HuH-7.5 (cell line): ENCODE results near the gene CSNK1G2.

Experiments
- DNase-seq: peaks from one replicate; pipeline ENCODE4 v3.0.0; 2011; ENCODE audit warnings: low spot score

Gene CSNK1G2

DNA sequence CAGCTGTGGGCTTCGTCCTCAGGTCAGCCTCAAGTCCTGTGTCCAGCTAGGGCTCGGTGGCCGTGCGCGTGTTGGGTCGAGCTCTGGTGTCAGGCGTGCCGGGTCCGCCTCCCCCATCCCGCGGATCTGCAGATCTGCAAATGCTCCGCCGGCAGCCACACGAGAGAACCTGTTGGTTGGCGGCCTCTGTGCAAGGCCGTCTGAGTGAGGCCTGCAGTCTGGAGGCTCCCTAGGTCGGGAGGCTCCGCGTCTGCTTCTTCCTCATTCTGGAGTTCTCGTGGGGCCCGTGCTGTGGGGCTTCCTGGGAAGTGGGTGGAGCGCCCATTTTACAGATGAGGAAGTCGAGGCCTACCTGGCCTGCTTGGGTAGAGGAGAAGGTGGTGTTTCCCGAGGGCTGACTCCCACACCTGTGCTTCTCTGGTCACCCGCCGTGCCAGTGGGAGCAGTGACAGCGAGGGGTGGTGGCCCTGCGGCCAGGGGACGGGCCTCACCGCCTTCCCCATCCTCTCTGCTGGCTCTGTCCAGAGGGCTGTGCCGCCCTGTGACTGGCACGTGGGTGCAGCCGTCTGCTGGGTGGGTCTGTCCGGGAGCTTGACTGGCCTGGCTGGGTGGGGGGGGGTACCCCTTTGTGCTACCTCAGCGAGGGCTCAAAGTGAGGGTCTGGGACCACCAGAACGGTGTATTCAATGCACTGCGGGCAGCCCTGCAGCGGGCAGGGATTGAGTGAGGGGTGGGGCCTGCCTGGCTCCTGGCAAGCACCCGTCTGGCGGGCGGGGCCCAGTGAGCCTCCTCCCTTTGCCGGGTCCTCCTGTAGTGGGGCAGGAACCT is 3.3 kb downstream of the CSNK1G2 start:
- DNase-seq, result no peak

DNA sequence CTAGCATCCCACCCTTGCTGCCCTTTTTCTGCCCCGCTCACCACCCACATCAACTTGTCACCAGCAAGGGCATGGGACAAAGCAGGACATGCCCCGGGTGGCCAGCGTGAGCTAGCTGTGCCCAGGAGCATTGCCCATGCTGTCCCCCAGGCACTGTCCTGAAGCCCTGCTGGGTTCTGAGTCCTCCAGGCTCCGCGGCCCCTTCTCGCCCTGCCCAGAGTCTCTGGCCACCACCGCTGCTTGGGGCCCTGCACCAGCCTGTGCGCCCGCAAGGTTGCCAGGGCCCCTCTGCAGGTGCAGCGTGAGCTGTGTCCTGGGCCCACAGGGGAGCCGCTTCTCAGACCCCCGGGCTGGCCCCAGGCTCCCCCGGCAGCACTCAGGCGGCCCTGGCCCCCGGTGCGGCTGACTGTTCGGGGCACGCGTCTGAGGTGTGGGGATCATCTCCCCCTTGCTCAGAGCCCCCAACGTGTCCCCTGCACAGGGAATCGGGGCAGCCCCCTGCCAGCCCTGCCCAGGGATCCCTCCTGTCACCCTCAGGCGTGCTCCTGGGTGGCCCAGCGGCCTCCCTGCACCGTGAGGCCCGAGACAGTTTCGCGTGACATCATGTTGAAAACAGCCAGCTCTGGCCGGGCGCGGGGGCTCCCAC is 4.1 kb downstream of the CSNK1G2 start:
- DNase-seq, result no peak

DNA sequence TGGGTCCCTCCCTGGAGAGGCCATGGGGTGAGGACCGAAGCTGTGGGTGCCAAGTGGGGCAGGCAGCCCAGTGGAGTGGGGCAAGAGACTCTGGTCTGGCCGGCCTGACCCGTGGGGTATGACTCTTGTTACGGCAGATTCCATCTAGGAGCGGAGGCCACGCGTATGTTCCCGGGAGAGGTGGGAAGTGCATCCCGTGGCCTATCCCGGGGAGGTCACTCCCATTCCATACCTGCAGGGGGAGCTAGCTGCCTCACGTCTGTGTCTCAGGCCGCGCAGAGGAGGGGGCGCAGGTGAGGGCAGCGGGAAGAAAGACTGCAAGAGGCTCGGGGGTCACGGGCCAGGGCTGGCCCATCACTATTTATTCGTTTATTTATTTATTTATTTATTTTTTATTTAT is 4.9 kb downstream of the CSNK1G2 start:
- DNase-seq, result peak; percentile 89

DNA sequence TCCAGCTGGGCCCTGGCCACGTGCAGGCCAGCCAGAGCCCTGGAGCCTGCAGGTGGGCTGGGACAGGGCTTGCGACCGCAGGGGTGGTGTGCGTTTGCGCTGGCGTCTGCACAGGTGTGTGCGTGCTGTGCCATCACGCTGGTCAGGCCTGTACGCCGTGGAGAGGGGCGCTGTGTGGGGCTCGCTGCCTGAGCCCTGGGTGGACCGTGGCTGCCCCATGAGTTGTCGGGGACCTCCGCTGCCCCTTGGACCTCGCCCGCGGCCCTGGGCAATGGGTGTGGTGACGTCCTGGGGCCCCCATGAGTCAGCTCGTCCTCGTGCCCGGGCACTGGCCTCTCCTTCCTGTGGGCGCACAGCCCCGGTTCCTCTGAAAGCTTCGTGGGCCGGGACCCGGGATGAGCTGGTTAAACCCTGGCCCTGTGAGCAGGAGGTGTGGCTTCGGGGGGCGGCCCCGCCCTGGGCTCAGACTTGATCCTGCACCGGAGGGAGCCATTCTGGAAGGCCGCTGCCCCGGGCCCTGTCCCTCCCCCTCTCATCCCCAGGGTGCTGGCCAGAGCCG is 6.8 kb downstream of the CSNK1G2 start:
- DNase-seq, result no peak

DNA sequence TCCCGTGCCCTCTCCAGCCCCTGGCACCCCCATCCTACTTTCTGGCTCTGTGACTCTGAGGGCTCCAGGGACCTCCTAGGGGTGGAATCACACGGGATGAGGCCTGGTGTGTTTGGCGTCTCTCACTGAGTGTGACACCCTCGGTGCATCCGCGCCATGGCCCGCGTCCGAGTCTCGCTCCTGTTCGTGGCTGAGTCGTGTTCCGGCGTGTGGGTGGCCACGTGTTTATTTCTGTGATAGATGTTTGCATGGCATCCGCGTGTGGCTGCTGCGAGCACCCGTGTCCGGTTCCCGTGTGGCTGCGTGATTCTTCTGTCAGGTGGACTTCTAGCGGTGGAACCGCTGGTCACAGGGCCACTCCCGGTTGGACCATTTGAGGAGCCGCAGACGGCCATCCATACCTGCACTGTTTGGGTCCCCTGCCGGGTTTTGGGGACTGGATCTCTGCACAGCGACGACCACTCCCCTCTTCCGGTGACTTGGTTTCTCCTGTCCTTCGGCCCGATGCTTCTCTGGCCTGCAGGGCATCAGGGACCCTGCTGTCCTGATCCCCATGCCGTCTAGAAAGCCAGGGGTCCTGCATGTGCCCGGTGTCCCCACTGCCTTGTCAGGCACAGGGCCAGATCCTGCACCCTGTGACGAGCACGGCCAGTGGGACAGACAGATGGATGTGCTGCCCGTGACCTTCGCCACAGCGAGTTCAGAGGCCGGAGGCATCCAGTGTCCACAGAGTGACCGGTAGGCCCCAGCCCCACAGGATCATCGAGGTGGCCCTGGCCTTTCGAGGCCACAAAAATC is 8.5 kb downstream of the CSNK1G2 start:
- DNase-seq, result no peak

DNA sequence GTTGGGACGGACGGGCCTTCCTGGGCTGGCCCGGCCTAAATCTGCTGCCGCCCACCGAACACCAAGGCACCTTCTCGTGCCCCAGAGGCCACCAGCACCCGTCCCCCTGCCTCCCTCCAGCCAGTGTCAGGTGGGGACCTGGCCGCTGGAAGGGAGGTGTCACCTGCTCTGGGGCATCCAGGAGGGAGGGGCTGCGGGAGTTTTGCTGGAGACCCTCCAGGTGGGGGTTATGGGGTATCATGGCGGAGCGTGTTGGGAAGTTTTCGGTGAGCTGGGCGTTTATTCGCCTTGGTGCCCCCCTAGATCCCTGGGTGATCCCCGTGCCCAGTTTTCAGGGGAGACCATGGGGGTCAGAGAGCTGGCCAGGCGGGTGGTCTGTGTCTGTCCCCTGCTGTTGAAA is 9.7 kb downstream of the CSNK1G2 start:
- no peak for DNase-seq

DNA sequence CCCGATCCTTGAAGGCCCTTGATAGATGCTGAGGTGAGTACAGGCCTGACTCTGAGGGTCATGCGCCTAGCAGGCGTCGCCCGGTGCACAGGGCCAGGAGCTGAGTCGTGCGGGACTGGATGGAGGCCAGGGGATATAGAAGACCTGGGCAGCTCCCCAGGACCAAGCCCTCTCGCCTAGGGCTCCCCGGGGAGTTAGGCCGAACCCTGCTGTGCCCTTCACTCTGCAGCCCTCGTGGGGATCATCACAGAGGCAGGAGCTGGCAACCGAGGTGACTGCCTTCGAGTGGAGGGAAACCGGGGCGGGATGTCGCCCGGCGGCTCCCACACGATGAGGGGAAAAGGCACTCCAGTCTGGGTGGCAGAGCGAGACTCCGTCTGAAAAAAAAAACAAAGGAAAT is 11.7 kb downstream of the CSNK1G2 start:
- no peak for DNase-seq

DNA sequence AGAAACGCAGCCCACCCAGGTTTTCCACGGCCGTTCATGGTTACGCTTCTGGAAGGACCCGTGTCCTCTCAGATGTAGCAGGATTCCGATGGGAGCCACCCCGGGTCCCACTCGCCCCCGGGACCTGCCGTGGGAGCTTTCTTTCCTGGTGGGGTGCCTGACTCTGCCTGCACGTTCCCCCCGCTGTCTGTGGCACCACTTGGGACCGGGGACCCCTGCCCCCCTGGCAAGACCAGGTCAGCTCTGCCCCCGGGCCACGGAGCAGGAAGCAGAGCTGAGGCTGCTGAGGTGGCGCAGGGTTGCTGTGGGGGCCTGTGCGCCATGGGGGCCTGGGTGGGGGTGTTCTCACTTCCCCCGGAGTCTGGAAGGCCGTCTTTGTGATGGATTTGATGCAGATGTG is 12.1 kb downstream of the CSNK1G2 start:
- no peak for DNase-seq

DNA sequence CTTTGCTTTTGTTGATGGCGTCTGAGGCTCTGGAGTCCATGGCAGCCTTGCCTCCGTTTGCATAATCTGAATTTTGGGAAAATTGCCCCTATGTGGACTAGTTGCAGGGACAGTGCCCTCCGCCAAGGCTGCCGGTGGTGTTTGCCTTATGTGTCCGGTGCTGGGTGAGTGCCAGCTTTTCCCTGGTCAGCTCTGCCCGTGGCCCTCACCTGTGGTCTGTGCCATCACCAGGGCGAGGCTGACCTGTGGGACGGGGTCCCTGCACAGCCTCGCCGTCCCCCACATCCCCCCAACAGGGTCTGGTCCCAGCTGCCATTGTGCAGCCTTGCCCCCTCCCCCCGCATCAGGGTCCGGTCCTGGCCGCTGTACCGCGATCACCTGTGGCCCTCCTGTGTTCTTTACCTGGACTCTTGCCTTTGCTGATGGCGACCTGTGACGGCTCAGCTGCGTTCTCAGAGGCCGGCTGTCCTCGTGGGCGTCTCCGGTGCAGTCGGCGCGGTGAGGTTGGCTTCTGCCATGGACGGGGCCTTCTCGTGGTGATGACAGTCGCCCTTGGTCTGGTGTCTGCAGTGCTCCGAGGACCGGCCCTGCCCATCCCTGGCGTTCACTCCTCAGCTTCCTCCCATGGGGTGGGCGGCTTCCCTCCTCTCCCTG is 12.6 kb downstream of the CSNK1G2 start:
- no peak for DNase-seq

DNA sequence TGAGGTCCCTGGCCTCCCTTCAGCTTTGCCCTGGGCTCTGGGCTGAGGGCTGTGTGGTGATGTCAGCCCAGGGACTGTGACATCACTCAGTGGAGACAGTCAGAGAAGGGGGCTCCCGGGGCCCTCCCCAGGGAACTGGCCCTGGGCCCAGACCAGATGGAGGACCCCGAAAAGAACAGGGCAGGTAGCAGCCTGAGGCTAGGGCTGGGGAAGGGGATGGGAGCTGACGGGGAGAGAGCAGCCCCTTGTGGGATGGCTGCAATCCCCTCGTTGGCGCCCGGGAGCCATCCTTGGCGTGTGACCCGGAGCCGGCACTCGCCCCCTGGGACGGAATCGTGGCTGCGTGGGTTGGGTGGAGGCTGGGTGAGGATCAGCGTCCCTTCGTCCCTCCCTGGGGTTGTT is 13.6 kb downstream of the CSNK1G2 start:
- no peak for DNase-seq

DNA sequence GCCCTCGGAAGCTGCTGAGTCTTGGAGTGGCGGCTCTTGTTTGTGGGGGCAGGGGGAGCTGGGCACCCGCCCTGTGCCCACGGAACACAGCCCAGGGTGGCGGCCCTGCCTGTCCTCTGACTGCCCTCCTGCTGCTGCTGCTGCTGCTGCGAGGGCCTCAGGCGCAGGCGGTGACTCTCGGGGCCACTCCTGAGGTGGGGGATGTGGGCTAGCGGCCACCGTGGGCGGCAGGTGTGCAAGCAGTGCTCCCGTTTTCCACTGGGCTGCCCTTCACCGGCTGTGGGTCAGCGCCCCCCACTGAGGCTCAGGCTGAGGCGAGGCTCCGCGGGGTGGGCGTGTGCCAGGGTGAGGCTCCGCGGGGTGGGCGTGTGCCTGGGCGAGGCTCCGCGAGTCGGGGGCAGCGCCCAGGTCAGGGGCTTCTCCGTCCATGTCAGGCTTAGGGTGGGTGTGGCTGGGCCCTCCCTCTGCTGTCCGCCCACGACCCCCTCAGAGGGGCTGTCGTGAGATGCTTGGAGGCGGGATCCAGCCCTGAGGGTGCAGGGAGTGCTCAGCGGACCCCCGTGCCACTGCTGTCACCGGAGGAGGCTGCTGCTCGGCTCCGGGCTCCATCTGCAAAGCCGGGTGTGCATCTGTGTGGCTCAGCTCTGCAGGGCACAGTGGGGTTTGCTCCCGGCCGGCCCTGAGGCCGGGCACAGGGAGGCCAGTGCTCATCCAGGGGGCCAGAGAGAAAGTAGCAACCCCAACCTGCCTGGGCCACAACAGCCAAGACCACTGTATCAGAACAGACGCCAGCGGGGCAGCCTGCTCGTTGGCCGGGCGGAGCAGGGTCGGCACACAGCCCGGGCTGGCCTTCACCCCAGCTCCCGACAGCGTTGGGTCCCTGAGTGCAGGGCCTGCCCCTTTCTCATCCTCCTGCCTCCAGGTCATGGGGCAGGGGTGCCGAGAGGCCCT is 14.5 kb downstream of the CSNK1G2 start:
- no peak for DNase-seq

DNA sequence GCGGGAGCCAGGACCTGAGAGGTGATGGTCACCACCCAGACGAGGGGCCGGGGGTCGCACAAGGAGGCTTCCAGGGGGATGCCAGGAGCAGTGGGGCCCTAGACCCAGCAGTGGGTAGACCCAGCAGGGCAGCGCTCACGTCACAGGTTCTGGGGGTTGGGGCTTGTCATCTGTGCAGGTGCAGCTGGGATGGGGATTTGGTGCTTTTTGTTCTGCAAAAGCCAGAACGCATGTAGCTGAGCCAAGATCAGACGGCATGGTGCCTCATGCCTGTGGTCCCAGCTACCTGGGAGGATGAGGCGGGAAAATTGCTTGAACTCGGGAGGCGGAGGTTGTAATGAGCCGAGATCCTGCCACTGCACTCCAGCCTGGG is 15.1 kb downstream of the CSNK1G2 start:
- no peak for DNase-seq

DNA sequence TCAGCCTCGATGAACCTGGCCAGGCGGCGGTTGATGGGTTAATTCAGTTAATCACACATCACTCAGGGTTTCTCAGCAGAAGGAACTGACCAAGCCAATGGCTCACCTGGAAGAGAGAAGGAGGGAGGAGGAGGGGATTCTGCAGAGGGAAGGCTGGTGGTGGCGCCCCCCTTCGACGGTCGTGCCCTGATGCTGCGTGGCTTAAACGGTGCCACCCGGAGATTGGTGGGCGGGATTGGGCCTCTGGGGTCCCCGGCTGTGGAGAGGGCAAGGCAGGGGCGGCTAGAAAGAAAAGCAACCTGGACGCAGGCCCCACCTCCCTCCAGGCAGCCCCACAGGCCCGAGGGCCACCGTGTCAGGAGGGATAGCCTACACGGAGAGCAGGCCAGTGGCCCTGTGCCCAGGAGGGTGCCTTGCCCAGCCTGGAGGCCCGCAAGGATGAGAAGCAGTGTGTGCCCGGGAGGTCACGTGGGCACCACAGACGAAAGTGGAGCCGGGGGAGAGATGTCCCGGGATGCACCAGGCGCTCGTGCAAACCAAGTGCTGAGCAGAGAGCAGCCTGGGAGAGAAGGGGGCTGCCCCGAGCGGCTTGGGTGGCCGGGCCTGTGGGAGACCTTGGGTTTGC is 16.0 kb downstream of the CSNK1G2 start:
- no peak for DNase-seq

DNA sequence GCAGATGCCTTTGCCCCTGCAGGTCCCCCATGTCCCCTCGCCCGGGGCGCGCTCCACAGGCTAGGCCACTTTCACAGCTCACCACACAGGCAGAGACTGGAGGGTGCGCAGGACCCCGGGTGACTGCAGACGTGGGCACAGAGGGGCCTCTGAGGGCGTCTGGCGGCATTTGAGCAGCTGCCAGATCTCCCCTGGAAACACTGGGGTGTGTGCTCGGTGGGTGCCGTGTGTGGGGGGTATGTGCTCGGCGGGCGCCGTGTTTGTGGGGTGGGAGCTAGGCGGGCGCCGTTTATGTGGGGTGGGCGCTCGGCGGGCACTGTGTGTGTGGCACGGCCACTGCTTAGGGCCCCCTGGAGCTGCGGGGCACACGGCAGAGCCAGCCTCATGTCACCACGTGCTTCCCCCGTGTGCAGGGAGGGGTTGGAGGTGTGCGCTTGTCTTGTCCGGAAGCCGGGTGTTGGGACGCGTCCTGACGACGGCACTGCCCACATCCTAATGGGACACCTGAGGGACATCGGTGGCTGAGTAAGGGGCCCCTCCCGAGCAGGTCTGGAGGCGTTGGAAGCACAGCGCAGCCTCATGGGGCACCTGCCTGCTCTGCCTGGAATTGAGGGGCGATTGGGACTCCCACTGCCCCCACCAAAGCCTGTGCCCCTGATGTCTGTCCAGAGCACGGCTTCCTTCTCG is 16.7 kb downstream of the CSNK1G2 start:
- no peak for DNase-seq

DNA sequence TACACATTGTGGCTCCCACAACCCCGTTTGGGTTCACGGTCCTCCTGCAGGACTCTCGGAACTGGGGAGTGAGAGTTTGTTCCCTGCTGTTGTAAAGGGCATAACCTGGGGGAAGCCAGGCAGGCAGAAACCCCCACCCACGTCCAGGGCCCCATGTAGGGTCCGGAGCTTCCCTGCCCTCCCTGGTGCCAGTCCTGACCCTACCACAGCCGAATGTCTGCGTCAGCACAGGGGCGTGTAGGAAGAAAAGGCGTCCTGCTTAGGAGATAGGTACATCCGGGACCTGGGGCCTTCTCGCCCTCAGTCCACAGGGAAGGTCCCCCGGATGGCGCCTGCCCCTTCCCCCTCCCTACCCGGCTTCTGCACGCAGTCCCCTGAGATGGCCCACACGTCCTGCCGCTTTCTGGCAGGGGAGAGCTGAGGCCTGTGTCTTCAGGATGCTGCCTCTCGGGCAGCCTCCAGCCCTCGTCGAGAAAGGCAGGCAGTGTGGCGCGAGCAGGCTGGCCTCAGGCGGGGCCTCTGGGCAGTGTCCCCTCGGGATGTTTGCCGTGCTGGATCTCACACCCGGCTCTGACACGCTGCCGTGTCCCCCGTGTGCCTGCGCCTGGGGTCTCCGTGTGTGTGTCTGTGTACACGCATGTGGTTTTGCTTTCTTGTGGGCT is 19.1 kb downstream of the CSNK1G2 start:
- DNase-seq, result no peak

DNA sequence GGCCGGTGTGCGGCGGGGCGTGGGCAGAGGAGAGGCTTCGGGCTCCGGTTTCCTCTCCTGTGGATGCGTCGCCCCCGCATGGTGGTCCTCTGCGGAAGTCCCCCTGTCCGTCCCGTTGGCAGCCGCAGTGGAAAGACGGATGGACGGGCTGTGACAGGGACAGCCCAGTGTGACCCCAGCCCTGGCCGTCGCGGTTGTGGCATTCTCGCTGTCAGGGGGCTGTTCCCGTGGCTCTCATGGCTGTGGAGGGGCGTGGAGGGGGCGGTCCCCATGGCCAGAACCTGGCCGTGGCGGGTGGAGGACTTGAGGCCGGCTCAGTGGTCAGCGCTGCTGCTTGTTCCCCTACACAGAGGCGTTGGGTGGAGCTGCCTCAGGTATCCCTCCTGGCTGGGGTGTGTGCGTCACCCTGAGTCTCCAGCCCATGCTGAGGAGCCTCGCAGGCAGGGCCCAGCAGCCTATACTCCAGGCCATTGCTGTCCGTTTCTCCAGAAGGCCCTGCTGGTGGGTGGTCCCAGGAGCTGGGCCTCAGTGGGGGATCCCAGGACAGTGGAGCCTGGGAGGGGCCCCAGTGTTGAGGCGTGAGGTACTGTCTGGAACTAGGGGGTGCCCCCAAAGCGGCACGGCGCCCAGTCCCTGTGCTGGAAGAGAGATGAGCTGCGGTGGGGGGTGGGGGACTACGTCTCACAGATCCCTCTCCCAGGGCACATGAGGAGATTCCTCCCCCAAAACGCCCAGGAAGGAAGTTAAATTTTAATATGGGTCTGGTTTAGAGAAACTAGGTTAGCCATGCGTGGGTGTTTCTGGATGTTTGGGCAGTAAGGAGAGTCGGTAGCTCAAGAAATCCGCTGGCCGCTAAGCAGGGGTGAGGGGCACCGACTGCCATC is 20.3 kb downstream of the CSNK1G2 start:
- no peak for DNase-seq

DNA sequence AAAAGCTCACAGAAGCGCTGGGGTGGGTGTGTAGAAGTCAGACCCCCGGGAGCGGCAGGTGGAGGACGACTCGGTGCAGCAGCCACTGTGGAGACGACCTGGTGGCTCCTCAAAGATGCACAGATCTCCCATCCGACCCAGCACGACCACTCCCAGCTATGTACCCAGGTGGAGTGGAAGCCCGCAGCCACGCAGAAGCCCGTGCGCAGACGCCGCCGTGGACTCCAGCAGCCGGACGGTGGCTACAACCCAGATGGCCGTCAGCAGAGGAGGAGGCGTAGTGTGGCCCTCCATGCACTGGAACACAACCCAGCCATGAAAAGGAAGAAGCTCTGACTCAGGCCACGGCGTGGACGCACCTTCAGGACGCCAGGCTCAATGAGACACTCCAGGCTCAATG is 21.7 kb downstream of the CSNK1G2 start:
- no peak for DNase-seq

DNA sequence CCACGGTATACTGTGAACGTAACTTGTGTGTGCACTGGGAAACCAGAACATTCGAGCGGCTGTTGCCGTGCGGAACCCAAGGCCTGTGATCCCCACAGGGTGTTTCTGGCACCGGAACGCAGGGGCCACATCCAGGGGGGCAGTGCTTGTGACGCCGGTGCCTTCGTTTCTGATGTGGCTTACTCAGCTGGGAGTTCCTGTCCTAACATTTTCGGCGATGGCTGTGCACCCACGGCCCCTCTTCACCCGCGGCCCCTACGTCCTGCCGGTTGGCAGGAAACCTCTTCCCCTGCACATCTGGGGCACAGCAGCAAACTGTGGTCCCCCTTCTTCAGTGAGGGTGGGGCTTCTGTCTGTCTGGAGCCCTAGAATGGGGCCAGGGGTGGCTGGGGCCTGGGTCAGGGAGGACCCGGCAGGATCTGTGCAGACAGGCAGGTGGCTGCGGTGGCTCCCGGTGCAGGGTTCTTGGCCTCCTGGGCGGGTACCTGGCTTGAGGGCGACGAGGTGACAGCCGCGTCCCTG is 26.2 kb downstream of the CSNK1G2 start:
- no peak for DNase-seq
